Measurements from ENCODE around the gene NMUR2.

NMUR2 gene

GRCh38 chr5:152405145-152405544 is at the start of gene NMUR2:
Gene NMUR2 (minus strand): TSS chr5:152405279. CDS start chr5:152405113, 166 bp downstream.
- DNase-seq: no peak

GRCh38 chr5:152443935-152444334 is 38.9 kb upstream of the NMUR2 start:
- DNase-seq: no peak

- no peak for DNase-seq
Measured at GRCh38 chr5:152439791-152440190, 34.7 kb upstream of the NMUR2 start.

GRCh38 chr5:152437866-152438265 is 32.8 kb upstream of the NMUR2 start:
- DNase-seq: no peak

- DNase-seq: no peak
Measured at GRCh38 chr5:152427721-152428120, 22.6 kb upstream of the NMUR2 start.

GRCh38 chr5:152425083-152425482 is 20.0 kb upstream of the NMUR2 start:
- DNase-seq: no peak

GRCh38 chr5:152424501-152424900 is 19.4 kb upstream of the NMUR2 start:
- no peak for DNase-seq

- DNase-seq: no peak
Measured at GRCh38 chr5:152422081-152422480, 17.0 kb upstream of the NMUR2 start.

GRCh38 chr5:152412129-152412528 is 7.0 kb upstream of the NMUR2 start:
- no peak for DNase-seq

- no peak for DNase-seq
Measured at GRCh38 chr5:152406082-152406481, 1.0 kb upstream of the NMUR2 start.

- DNase-seq: no peak
Measured at GRCh38 chr5:152404494-152404893, 585 bp downstream of the NMUR2 start.

GRCh38 chr5:152403046-152403445 is 2.0 kb downstream of the NMUR2 start:
- DNase-seq: no peak

- no peak for DNase-seq
Measured at GRCh38 chr5:152400846-152401245, 4.2 kb downstream of the NMUR2 start.

GRCh38 chr5:152397581-152397980 is 7.5 kb downstream of the NMUR2 start:
- no peak for DNase-seq

GRCh38 chr5:152393441-152393840 is 11.6 kb downstream of the NMUR2 start:
- no peak for DNase-seq

- DNase-seq: no peak
Measured at GRCh38 chr5:152389208-152389849, 15.8 kb downstream of the NMUR2 start.

- no peak for DNase-seq
Measured at GRCh38 chr5:152388610-152389009, 16.5 kb downstream of the NMUR2 start.

- no peak for DNase-seq
Measured at GRCh38 chr5:152380415-152381123, 24.5 kb downstream of the NMUR2 start.

GRCh38 chr5:152379331-152379730 is 25.7 kb downstream of the NMUR2 start:
- DNase-seq: no peak

- DNase-seq: no peak
Measured at GRCh38 chr5:152378730-152379129, 26.3 kb downstream of the NMUR2 start.

GRCh38 chr5:152376886-152377285 is 28.2 kb downstream of the NMUR2 start:
- DNase-seq: no peak

- no peak for DNase-seq
Measured at GRCh38 chr5:152374711-152375275, 30.3 kb downstream of the NMUR2 start.

- DNase-seq: no peak
Measured at GRCh38 chr5:152372875-152373274, 32.2 kb downstream of the NMUR2 start.

- no peak for DNase-seq
Measured at GRCh38 chr5:152369298-152369697, 35.8 kb downstream of the NMUR2 start.

Data from hematopoietic multipotent progenitor cell treated with erythropoietin and hydrocortisone succinate and interleukin-3 and kit ligand, for 8 days (in vitro differentiated cells).